Activated naive CD4-positive, alpha-beta T cell treated with anti-CD3 and anti-CD28 coated beads for 36 hours (primary cell): ENCODE results near the gene OR2A25. TPM values are rescaled to one million over a fixed set of nuclear protein-coding genes. Genes with fewer than 3 reads are reported as not detected.

Experiments used
- CTCF ChIA-PET: fragments of 350-600 bp; sonication (Branson Sonifier 250); formaldehyde crosslinking; loops from one replicate; lab custom pipeline; 2021; ENCODE audit warnings: antibody characterized with exemption; lab: Charles Lee
- DNase-seq: peaks from one replicate; pipeline ENCODE4 v3.0.0-alpha.2; 2020
- H3K27ac Mint-ChIP-seq: one replicate; pipeline ENCODE4 v1.8.0; 2021; ENCODE audit warnings: mild to moderate bottlenecking, mixed read lengths
- H3K27me3 Mint-ChIP-seq: one replicate; pipeline ENCODE4 v1.8.0; 2021; ENCODE audit warnings: low read depth, mixed read lengths
- H3K36me3 Mint-ChIP-seq: one replicate; pipeline ENCODE4 v1.8.0; 2021; ENCODE audit warnings: low read depth, mixed read lengths
- H3K4me1 Mint-ChIP-seq: one replicate; pipeline ENCODE4 v1.8.0; 2021; ENCODE audit warnings: low read depth, mixed read lengths
- H3K4me3 Mint-ChIP-seq: one replicate; pipeline ENCODE4 v1.8.0; 2021; ENCODE audit warnings: mild to moderate bottlenecking, moderate library complexity, mixed read lengths
- H3K9me3 Mint-ChIP-seq: one replicate; pipeline ENCODE4 v1.8.0; 2021; ENCODE audit warnings: mixed read lengths
- intact Hi-C: fragments of 100-400 bp; cut with micrococcal nuclease; formaldehyde crosslinking; loops from one replicate; pipeline ENCODE4 v1.15.1; 2023
- total RNA-seq, 2 experiments: library from RNA; stranded (reverse); gene quantifications; one replicate each; pipeline ENCODE4 v1.2.3, GENCODE V29; 2021

The OR2A25 gene, protein sequence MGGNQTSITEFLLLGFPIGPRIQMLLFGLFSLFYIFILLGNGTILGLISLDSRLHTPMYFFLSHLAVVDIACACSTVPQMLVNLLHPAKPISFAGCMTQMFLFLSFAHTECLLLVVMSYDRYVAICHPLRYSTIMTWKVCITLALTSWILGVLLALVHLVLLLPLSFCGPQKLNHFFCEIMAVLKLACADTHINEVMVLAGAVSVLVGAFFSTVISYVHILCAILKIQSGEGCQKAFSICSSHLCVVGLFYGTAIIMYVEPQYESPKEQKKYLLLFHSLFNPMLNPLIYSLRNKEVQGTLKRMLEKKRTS
- total RNA-seq = not detected

- peaks cover 12% of the 10 kb centered on the region for H3K27me3 Mint-ChIP-seq
- CTCF ChIA-PET = interaction anchor here (1.0 to 1.4 kb wide), 2 partner anchors 57 to 58 kb away, joined by 3 read pairs; no protein-coding TSS in a partner anchor
- H3K36me3 Mint-ChIP-seq = no peaks in the 10 kb centered on the region
- H3K9me3 Mint-ChIP-seq = no peaks in the 10 kb centered on the region
- H3K4me3 Mint-ChIP-seq = no peak within 1 kb of the TSS
- no peaks in the 10 kb centered on the region for H3K4me1 Mint-ChIP-seq
- H3K27ac Mint-ChIP-seq = no peak within 1 kb of the TSS
- intact Hi-C loops = no loop called here
- no peak for DNase-seq
These were observed at the start of gene OR2A25 for GRCh38 chr7:144069511-144069910. Gene OR2A25, plus strand, starts transcription at chr7:144069811. Its CDS starts 4,409 bp downstream, at chr7:144074220.

DNA sequence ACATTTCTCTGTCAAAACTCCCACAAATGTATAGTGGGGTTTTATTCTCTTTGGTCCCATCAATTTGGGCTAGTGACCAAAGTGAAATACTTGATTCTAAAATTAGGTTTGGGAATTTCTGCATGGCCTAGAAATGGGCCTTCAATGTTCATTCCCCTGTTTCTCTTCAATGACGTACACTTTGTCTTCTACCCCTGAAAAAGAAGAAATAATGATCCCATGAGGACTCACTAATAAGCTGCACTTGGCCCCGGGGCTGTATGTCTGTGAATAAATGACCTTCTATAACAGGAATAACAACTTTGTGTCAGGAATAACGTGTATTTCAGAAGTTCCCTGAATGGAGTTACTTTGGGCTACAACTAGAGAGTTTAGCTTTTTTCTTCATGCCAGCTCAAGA is 49.3 kb upstream of the OR2A25 start:
- no peaks in the 10 kb centered on the region for H3K36me3 Mint-ChIP-seq
- intact Hi-C loops = no loop called here
- peaks cover under 1% of the 10 kb centered on the region for H3K27me3 Mint-ChIP-seq
- CTCF ChIA-PET = no interaction called here
- H3K4me1 Mint-ChIP-seq = no peaks in the 10 kb centered on the region
- no peak overlapping the region for H3K4me3 Mint-ChIP-seq
- no peak for DNase-seq
- no peak overlapping the region for H3K27ac Mint-ChIP-seq
- H3K9me3 Mint-ChIP-seq = no peaks in the 10 kb centered on the region

DNA sequence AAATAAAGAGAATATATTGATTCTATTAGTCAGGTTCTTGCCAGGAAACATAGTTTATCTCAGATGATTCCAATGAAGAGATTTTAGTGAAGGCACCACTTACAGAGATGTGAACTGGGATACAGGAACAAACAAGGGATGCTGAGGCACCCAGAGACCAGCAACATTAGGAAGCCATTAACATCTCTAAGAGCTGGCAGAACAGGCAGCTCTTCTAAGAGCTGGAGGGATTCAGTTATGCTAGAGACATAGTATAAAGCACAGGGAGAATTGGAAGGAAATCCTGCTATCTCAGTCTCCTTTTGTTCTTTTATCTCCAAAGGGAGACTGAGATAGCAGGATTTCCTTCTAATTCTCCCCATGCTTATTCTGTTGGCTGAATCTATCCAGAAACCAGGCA is 47.4 kb upstream of the OR2A25 start:
- H3K27ac Mint-ChIP-seq = no peak overlapping the region
- H3K4me3 Mint-ChIP-seq = no peak overlapping the region
- DNase-seq = no peak
- intact Hi-C loops = no loop called here
- H3K27me3 Mint-ChIP-seq = no peaks in the 10 kb centered on the region
- no peaks in the 10 kb centered on the region for H3K9me3 Mint-ChIP-seq
- CTCF ChIA-PET = interaction anchor here (0.7 kb wide), 1 partner anchor 11 kb away, joined by 3 read pairs; no protein-coding TSS in a partner anchor
- H3K36me3 Mint-ChIP-seq = no peaks in the 10 kb centered on the region
- H3K4me1 Mint-ChIP-seq = no peaks in the 10 kb centered on the region

GRCh38 chr7:144023171-144023827 is 46.3 kb upstream of the OR2A25 start:
- CTCF ChIA-PET = no interaction called here
- H3K9me3 Mint-ChIP-seq = no peaks in the 10 kb centered on the region
- H3K36me3 Mint-ChIP-seq = no peaks in the 10 kb centered on the region
- peaks cover 6% of the 10 kb centered on the region for H3K4me1 Mint-ChIP-seq
- no peak for DNase-seq
- intact Hi-C loops = no loop called here
- H3K27ac Mint-ChIP-seq = no peak overlapping the region
- no peak overlapping the region for H3K4me3 Mint-ChIP-seq
- H3K27me3 Mint-ChIP-seq = no peaks in the 10 kb centered on the region

DNA sequence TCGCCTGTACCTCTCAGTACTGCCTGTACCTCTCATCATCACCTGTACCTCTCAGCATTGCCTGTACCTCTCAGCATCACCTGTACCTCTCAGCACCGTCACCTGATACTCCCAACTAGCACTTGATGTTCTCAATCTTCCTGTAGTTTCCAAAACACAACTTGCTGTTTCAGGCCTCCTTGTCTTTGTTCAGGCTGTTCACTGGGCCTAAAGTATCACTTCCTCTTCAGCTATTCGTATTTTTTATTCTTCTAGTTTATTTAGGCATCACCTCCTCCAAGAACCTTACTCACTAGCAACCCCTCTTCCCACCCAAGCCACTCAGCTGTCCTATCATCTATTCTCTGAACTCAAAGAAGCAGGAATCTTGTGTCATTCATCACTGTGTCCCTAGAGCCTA is 45.4 kb upstream of the OR2A25 start:
- H3K4me3 Mint-ChIP-seq = no peak overlapping the region
- H3K4me1 Mint-ChIP-seq = peaks cover 6% of the 10 kb centered on the region
- H3K9me3 Mint-ChIP-seq = no peaks in the 10 kb centered on the region
- H3K27me3 Mint-ChIP-seq = no peaks in the 10 kb centered on the region
- DNase-seq = no peak
- intact Hi-C loops = no loop called here
- CTCF ChIA-PET = no interaction called here
- no peaks in the 10 kb centered on the region for H3K36me3 Mint-ChIP-seq
- H3K27ac Mint-ChIP-seq = no peak overlapping the region

GRCh38 chr7:144026203-144026883 is 43.3 kb upstream of the OR2A25 start:
- Mint-ChIP-seq H3K4me3 (no peak overlapping the region), H3K27ac (no peak overlapping the region), H3K9me3 (no peaks in the 10 kb centered on the region), H3K27me3 (no peaks in the 10 kb centered on the region), H3K4me1 (peaks cover 6% of the 10 kb centered on the region), H3K36me3 (no peaks in the 10 kb centered on the region)
- CTCF ChIA-PET = interaction anchor here (1.8 kb wide), 1 partner anchor 102 kb away, joined by 8 read pairs; no protein-coding TSS in a partner anchor
- no peak for DNase-seq
- intact Hi-C loops = no loop called here

- Mint-ChIP-seq H3K27ac (no peak overlapping the region), H3K27me3 (no peaks in the 10 kb centered on the region), H3K4me1 (peaks cover 6% of the 10 kb centered on the region), H3K36me3 (no peaks in the 10 kb centered on the region), H3K9me3 (no peaks in the 10 kb centered on the region), H3K4me3 (no peak overlapping the region)
- intact Hi-C loops = loop anchor here (1.0 kb wide), 1 partner anchor 126 kb away; no protein-coding TSS in a partner anchor
- CTCF ChIA-PET = interaction anchor here (1.8 kb wide), 1 partner anchor 101 kb away, joined by 8 read pairs; no protein-coding TSS in a partner anchor
- no peak for DNase-seq
These were observed 42.5 kb upstream of the OR2A25 start for GRCh38 chr7:144027070-144027469.

GRCh38 chr7:144027974-144028373 is 41.6 kb upstream of the OR2A25 start:
- CTCF ChIA-PET = interaction anchor here (1.8 kb wide), 1 partner anchor 100 kb away, joined by 8 read pairs; no protein-coding TSS in a partner anchor
- intact Hi-C loops = loop anchor here (1.0 kb wide), 1 partner anchor 127 kb away; no protein-coding TSS in a partner anchor
- no peak for DNase-seq
- no peaks in the 10 kb centered on the region for H3K9me3 Mint-ChIP-seq
- H3K36me3 Mint-ChIP-seq = no peaks in the 10 kb centered on the region
- H3K4me3 Mint-ChIP-seq = no peak overlapping the region
- H3K27ac Mint-ChIP-seq = no peak overlapping the region
- peaks cover 6% of the 10 kb centered on the region for H3K4me1 Mint-ChIP-seq
- H3K27me3 Mint-ChIP-seq = peaks cover 4% of the 10 kb centered on the region

GRCh38 chr7:144028547-144028946 is 41.1 kb upstream of the OR2A25 start:
- intact Hi-C loops = no loop called here
- no peaks in the 10 kb centered on the region for H3K36me3 Mint-ChIP-seq

DNA sequence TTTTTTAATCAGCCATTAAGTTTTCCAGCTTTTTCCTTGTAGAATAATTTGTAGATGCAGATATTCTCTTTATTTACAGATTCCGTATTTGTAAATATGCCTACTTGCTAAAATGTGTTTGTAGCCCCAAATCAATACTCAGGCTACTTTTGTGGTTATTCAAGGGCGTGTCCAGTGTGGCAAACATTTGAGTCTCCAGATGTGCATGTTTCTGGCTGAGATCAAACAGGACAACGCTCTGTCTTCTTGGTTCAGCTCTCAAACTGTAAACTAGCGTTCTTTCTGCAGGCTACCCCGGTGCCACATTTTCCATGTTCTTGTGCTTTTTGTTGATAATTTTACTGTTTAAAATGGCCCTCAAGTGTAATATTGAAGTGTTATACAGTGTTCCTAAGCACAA is 37.1 kb upstream of the OR2A25 start:
- DNase-seq = no peak
- H3K4me1 Mint-ChIP-seq = peaks cover 5% of the 10 kb centered on the region
- CTCF ChIA-PET = interaction anchor here (0.6 to 1.4 kb wide), 3 partner anchors 18 to 102 kb away, joined by 3 to 5 read pairs (median 3); no protein-coding TSS in a partner anchor
- H3K27ac Mint-ChIP-seq = no peak overlapping the region
- H3K9me3 Mint-ChIP-seq = no peaks in the 10 kb centered on the region
- no peaks in the 10 kb centered on the region for H3K36me3 Mint-ChIP-seq
- intact Hi-C loops = no loop called here
- peaks cover 15% of the 10 kb centered on the region for H3K27me3 Mint-ChIP-seq
- H3K4me3 Mint-ChIP-seq = no peak overlapping the region

More at GRCh38 chr7:144028547-144028946, 41.1 kb upstream of the OR2A25 start:
- Mint-ChIP-seq H3K27ac (no peak overlapping the region), H3K27me3 (peaks cover 8% of the 10 kb centered on the region), H3K9me3 (no peaks in the 10 kb centered on the region), H3K4me3 (no peak overlapping the region), H3K4me1 (peaks cover 6% of the 10 kb centered on the region)
- no peak for DNase-seq
- CTCF ChIA-PET = interaction anchor here (1.8 kb wide), 1 partner anchor 100 kb away, joined by 8 read pairs; no protein-coding TSS in a partner anchor

- H3K4me3 Mint-ChIP-seq = no peak overlapping the region
- peaks cover 15% of the 10 kb centered on the region for H3K27me3 Mint-ChIP-seq
- no peak for DNase-seq
- no peaks in the 10 kb centered on the region for H3K9me3 Mint-ChIP-seq
- H3K36me3 Mint-ChIP-seq = no peaks in the 10 kb centered on the region
- no peak overlapping the region for H3K27ac Mint-ChIP-seq
- CTCF ChIA-PET = interaction anchor here (0.6 to 1.4 kb wide), 2 partner anchors 11 to 30 kb away, joined by 3 to 5 read pairs; no protein-coding TSS in a partner anchor
- intact Hi-C loops = no loop called here
- H3K4me1 Mint-ChIP-seq = no peaks in the 10 kb centered on the region
These were observed 36.5 kb upstream of the OR2A25 start for GRCh38 chr7:144032985-144033709.
